Tibial nerve (tissue), 4 donors: ENCODE results near the gene ASMTL.

ENCODE experiments used
- CTCF ChIP-seq, 5 experiments: fragments of 200-600 bp in 3 of 5; fragments of 450-650 bp in 2 of 5; sonication (generic) in 3 of 5; IDR thresholded peaks; one replicate each; pipeline ENCODE4 v1.5.1; 2016 to 2019; ENCODE audit warnings: antibody characterized with exemption in 5 of 5, mild to moderate bottlenecking in 3 of 5, moderate library complexity in 2 of 5
- EP300 ChIP-seq, 2 donors: sonication (generic); formaldehyde crosslinking; IDR thresholded peaks; one replicate each; pipeline ENCODE4 v1.6.1; 2017; ENCODE audit warnings: antibody characterized with exemption in 2 of 2, mild to moderate bottlenecking in 1 of 2
- POLR2A ChIP-seq, 2 donors: fragments of 450-650 bp; IDR thresholded peaks; one replicate each; pipeline ENCODE4 v1.6.1; 2017; ENCODE audit warnings: antibody characterized with exemption in 2 of 2, mild to moderate bottlenecking in 2 of 2, moderate library complexity in 2 of 2

DNA sequence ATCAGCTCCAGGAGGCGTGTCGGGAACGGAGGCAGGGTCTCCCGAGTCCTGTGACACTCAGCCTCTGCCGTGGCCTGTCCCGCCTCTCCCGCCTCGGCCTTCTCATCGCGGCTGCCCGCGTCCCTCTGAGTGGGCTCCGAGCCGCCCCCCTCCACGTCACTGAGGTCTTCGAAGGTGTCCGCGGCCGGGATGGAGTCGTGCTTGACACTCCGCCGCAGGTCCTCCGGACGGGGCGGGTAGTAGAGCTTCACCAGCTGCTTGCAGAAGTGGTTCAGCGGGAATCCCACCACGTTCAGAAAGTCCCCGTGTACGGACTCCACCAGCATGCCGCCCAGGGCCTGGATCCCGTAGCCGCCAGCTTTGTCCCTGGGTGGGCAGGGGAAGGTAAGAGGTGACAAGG is 25.0 kb downstream of the ASMTL start:
- no peak for TF ChIP-seq CTCF (IDR thresholded peaks at IDR 0.05)
- no peak for TF ChIP-seq POLR2A (IDR thresholded peaks at IDR 0.05)
- TF ChIP-seq EP300 (IDR thresholded peaks at IDR 0.05), result no peak
